HG03025 (cell line): Measurements from ENCODE around the gene CRYGB.
"Not testable (repeated sequence)": the region's sequence is repeated elsewhere in the genome, so short reads cannot be mapped to it uniquely, and the experiment has no call there.

ENCODE experiments used
- ATAC-seq: cut with Tn5 transposase; IDR thresholded peaks from one replicate; pipeline ENCODE4 v1.9.1; 2021; ENCODE audit warnings: mild to moderate bottlenecking, moderate library complexity; ENCODE audit not compliant: unreplicated experiment, low FRiP score

Gene CRYGB

GRCh38 chr2:208150956-208151355 is 5.0 kb upstream of the CRYGB start:
- no peak for ATAC-seq

GRCh38 chr2:208150094-208150493 is 4.1 kb upstream of the CRYGB start:
- ATAC-seq = no peak

GRCh38 chr2:208148803-208149202 is 2.8 kb upstream of the CRYGB start:
- ATAC-seq = no peak

- ATAC-seq = no peak
Observed at GRCh38 chr2:208147759-208148158, 1.8 kb upstream of the CRYGB start.

- ATAC-seq = no peak
Observed at GRCh38 chr2:208147008-208147407, 1.1 kb upstream of the CRYGB start.

DNA sequence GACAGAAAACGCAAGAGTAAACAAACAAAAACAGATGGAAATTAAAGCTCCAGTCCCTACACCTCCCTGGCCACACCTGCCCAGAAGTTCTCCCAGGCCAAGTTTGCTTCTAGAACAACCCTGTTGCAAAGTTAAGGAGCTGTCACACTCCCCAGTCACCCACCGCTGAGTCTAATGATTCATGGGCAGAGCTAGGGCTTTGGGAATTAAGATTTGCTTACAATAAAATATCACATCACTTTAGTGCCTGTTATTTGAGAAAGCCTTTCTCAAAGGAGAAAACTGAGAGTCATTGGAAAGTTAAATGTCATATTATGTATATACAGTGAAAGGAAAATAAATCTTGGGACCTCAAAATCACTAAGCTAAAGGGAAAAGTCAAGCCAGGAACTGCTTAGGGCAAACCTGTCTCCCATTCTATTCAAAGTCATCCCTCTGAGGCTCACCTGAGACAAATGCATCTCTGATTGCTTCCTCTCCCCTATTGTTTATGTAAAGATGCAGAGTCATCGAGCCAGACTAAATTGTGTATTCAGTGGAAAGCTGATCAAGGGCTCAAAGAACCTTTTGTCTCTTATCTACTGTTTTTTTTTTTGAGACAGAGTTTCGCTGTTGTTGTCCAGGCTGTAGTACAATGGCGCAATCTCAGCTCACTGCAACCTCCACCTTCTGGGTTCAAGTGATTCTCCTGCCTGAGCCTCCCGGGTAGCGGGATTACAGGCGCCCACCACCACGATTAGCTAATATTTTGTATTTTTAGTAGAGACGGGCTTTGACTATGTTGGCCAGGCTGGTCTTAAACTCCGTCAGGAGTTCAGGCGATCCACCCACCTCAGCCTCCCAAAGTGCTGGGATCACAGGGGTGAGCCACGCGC is 2.8 kb downstream of the CRYGB start:
- no peak for ATAC-seq

DNA sequence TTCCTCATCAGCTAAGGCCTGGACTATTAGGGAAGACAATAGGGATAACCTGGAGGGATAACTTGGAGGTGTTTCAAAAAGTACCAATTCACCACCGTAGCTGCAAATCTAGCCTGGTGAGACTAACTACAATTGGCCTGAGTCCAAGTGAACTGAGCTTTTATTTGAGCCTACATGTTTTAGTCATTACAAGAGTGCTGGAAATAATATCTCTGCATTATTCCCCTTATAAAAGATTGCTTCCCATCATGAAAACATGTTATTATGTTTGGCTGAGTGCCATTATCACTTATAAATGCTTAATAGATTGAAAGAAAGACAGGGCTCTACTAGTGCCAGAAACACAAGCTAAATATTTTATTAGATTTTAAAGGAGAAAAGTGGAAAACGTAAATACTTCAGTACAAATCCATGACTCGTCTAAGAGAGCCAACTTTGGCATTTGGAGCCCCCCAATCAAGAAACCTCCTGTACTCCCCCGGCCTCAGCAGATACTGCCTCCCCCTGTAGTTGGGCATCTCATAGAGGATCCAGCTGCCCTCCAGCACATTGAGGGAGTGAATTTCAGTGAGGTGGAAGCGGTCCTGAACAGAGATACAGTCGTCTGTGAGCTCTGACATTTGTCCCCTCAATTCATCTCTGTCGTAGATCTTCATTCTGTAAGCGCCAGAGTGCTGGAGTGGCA is 3.6 kb downstream of the CRYGB start:
- no peak for ATAC-seq

- no peak for ATAC-seq
Observed at GRCh38 chr2:208139447-208139846, 6.5 kb downstream of the CRYGB start.

DNA sequence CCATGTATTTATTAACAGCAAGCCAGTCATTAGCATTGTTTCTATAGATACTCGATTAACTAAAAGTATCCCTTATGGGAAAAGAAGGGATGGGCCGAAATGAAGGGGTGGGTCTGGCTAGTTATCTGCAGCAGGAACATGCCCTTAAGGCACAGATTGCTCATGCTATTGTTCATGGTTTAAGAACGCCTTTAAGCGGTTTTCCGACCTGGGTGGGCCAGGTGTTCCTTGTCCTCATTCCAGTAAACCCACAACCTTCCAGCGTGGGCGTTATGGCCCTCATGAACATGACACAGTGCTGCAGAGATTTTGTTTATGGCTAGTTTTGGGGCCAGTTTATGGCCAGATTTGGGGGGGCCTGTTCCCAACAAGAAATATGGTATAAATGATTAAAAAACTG is 7.6 kb downstream of the CRYGB start:
- ATAC-seq = not testable (repeated sequence)

GRCh38 chr2:208136716-208137094 is 9.3 kb downstream of the CRYGB start:
- ATAC-seq = no peak

- ATAC-seq = no peak
Observed at GRCh38 chr2:208135794-208136715, 9.9 kb downstream of the CRYGB start.

DNA sequence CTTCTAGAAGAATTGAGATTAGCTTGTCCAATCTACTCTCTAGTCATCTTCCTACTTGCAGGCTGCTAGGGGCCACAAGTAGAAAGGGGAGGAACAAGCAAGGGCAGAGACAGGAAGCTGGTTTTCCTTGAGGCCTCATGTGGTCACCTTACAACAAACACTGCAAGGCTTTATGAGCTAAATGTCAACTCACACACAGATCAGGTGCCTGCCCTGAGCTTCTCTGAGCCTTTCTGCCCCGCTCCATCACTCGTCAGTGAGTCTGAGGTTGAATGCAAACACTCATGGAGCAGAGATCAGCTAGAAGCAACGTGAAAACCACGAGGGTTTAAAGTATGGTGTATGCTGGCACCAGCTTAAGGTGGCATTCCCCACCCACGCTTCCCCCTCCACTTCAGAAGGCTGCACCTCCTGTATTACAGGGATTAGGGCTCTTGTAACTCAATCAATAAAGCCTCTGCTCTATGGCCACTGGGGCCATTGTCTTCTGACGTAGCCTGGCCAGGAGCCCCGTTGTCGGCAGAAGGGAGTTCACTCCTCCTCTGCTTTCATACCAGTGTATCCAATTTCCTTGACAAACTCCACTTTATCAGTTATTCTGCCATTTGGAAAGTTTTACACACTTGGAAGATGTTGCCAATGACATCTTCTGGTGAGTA is 10.9 kb downstream of the CRYGB start:
- ATAC-seq = no peak

DNA sequence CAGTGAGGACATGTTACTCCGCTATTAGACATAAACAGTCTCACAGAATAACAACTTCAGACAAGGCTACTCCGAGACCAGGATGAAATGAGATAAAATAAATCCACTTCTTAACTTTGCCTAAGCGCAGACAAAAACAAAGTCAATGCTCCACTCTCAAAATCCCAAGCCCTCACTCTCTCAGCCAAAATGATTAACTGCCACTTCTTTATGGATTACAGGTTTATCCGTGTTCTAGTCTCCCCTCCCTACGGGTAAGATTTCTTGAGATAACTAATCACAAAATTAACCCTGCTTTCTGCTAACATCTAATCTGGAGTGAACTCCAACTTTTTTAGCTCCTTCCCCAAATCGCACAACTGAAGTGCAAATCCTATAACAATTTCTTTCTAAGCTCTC is 15.2 kb downstream of the CRYGB start:
- ATAC-seq = no peak

GRCh38 chr2:208129744-208130711 is 15.9 kb downstream of the CRYGB start, which contains the start of gene CRYGC:
Gene CRYGC (minus strand): TSS chr2:208129828. CDS start chr2:208129792, 36 bp downstream.
- no peak for ATAC-seq

DNA sequence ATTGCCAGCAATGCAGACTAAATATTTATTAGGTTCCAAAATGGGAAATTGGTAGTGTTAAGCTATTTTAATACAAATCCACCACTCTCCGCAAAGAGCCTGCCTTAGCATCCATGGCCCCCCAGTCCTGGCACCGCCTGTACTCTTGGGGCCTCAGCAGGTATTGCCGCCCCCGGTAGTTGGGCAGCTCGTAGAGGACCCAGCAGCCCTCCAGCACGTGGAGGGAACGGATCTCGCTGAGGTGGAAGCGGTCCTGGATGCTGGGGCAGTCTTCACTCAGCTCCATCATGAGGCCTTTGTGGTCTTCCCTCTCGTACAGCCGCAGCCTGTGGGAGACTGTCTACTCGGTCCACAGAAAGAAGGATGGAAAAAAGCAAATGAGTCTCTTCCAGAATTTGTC is 17.8 kb downstream of the CRYGB start:
- no peak for ATAC-seq

- ATAC-seq = no peak
Observed at GRCh38 chr2:208127090-208127489, 18.9 kb downstream of the CRYGB start.

DNA sequence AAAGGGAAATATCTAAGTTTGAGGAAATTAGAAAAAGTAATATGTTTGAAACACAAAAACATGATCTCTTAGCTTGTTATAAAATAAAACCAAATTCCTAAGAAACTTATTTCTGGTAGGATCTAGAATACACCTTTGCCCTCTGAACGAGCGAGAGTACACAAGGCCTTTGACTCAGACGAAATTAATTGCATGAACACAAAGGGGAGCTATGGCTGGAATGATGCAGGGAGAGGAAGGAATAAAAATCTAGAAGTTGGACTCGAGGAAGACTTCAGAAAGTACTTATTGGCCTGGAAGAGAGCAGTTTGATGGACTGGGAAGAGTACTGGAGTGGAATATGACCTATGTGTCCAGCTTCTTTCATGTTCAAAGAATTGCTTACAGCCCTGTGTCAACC is 20.7 kb downstream of the CRYGB start:
- ATAC-seq = no peak

GRCh38 chr2:208124013-208124715 is 21.8 kb downstream of the CRYGB start, which contains the start of gene CRYGD:
Gene CRYGD (minus strand): TSS chr2:208124524. CDS start chr2:208124473, 51 bp downstream.
- ATAC-seq = not testable (repeated sequence)
